Transverse colon (tissue), 4 donors: ENCODE results near the gene TMEM119. TPM values are rescaled to one million over a fixed set of nuclear protein-coding genes. Genes with fewer than 3 reads are reported as not detected.
"Not testable (repeated sequence)": the region's sequence is repeated elsewhere in the genome, so short reads cannot be mapped to it uniquely, and the experiment has no call there.

Experiments
- DNase-seq: peaks from one replicate; pipeline ENCODE4 v3.0.0-alpha.2; 2019
- H3K27ac ChIP-seq, 4 donors: fragments of 200-600 bp; sonication (generic); 2 replicates each; pipeline ENCODE4 v1.5.1; 2016 to 2018; ENCODE audit warnings: inconsistent platforms in 4 of 4
- H3K27me3 ChIP-seq: fragments of 200-600 bp; sonication (generic); 2 replicates; pipeline ENCODE4 v1.5.1; 2017; ENCODE audit warnings: inconsistent platforms
- H3K36me3 ChIP-seq, 4 donors: fragments of 200-600 bp; sonication (generic); 2 replicates each; pipeline ENCODE4 v1.5.1; 2017 to 2019; ENCODE audit warnings: inconsistent platforms in 4 of 4
- H3K4me1 ChIP-seq, 4 donors: fragments of 200-600 bp; sonication (generic); 2 replicates each; pipeline ENCODE4 v1.5.1; 2017 to 2020; ENCODE audit warnings: inconsistent platforms in 4 of 4
- H3K4me3 ChIP-seq, 4 donors: fragments of 200-600 bp; sonication (generic); 1 replicate in 1 of 4; 2 replicates in 3 of 4; pipeline versions ENCODE4 v1.5.1 to v1.6.1; 2017 to 2019; ENCODE audit warnings: inconsistent platforms in 4 of 4
- H3K9me3 ChIP-seq, 2 donors: fragments of 200-600 bp; sonication (generic); 2 replicates each; pipeline ENCODE4 v1.5.1; 2017 to 2019; ENCODE audit warnings: inconsistent platforms in 2 of 2
- CTCF ChIP-seq, 5 experiments: fragments of 200-600 bp in 3 of 5; fragments of 450-650 bp in 2 of 5; sonication (generic) in 3 of 5; IDR thresholded peaks; 1 replicate in 2 of 5; 2 replicates in 3 of 5; pipeline ENCODE4 v1.5.1; 2016 to 2017; ENCODE audit warnings: antibody characterized with exemption in 5 of 5, inconsistent platforms in 3 of 5, mild to moderate bottlenecking in 2 of 5, moderate library complexity in 1 of 5
- EP300 ChIP-seq: sonication (generic); formaldehyde crosslinking; IDR thresholded peaks from one replicate; pipeline ENCODE4 v1.6.1; 2017; ENCODE audit warnings: antibody characterized with exemption, low read depth
- POLR2A ChIP-seq: fragments of 450-650 bp; IDR thresholded peaks from one replicate; pipeline ENCODE4 v1.6.1; 2016; ENCODE audit warnings: antibody characterized with exemption, mild to moderate bottlenecking, moderate library complexity
- POLR2AphosphoS5 ChIP-seq, 3 donors: sonication (generic); formaldehyde crosslinking; IDR thresholded peaks; one replicate each; pipeline ENCODE4 v1.6.1; 2016; ENCODE audit warnings: antibody characterized with exemption in 3 of 3
- WGBS, 2 donors: methylation state at CpG; one replicate each; pipeline ENCODE4 v1.1.5; 2018; ENCODE audit warnings: low coverage in 1 of 2; 5-methylcytosine and 5-hydroxymethylcytosine counted together
- in situ Hi-C, 4 donors: fragments of 200-750 bp; cut with MboI; loops; one replicate each; pipeline versions ENCODE4 v1.15.0 to v1.15.1; 2017; ENCODE audit warnings: low sequenced_read_pairs in 3 of 4, low pct_ligation_motif_present in 1 of 4, low pct_unique_long_range_greater_than_20kb in 1 of 4
- intact Hi-C: fragments of 100-400 bp; cut with DNase I; formaldehyde crosslinking; loops from one replicate; pipeline ENCODE4 v1.15.1; 2023; ENCODE audit warnings: low total_unique reads
- total RNA-seq, 4 donors: library from RNA; depleted of rRNA; stranded (reverse); fragments of >200 nt; gene quantifications; one replicate each; pipeline ENCODE4 v1.1.0, GENCODE V29; 2016

TMEM119 gene
- total RNA-seq, 4 donors from 2014 or later = 3.3 to 18.3 (median 9.7) TPM

GRCh38 chr12:108622421-108622820, 24.5 kb upstream of the TMEM119 start:
- Histone ChIP-seq H3K4me1 (peaks cover 0 to 15% (median 0%) of the 10 kb centered on the region in 4 donors), H3K27me3 (no peaks in the 10 kb centered on the region), H3K36me3 (no peaks in the 10 kb centered on the region), H3K9me3 (no peaks in the 10 kb centered on the region), H3K4me3 (no peak overlapping the region), H3K27ac (peak overlapping the region in 1 of 4 donors; percentile 3)
- TF ChIP-seq EP300 (no peak), CTCF (IDR thresholded peaks at IDR 0.05) (no peak), POLR2AphosphoS5 (IDR thresholded peaks at IDR 0.05) (no peak), POLR2A (no peak)
- 27 to 50% methylated on average over 3 to 4 of the region's 4 CpGs for WGBS, 2 donors
- intact Hi-C loops (no loop called here), in situ Hi-C loops (no loop called here)
- DNase-seq = no peak

GRCh38 chr12:108621161-108621560, 23.3 kb upstream of the TMEM119 start:
- 81 to 83% methylated on average over 3 of the region's 3 CpGs for WGBS, 2 donors
- in situ Hi-C loops = no loop called here

GRCh38 chr12:108620236-108620879, 22.5 kb upstream of the TMEM119 start:
- DNase-seq = no peak
- TF ChIP-seq CTCF (IDR thresholded peaks at IDR 0.05) = no peak
- TF ChIP-seq POLR2A = no peak
- Histone ChIP-seq H3K4me1 (peaks cover 0 to 20% (median 0%) of the 10 kb centered on the region in 4 donors), H3K27me3 (no peaks in the 10 kb centered on the region), H3K27ac (no peak overlapping the region), H3K9me3 (no peaks in the 10 kb centered on the region), H3K4me3 (no peak overlapping the region), H3K36me3 (no peaks in the 10 kb centered on the region)
- in situ Hi-C loops (no loop called here), intact Hi-C loops (no loop called here)
- 94 to 95% methylated on average over 8 to 10 of the region's 10 CpGs for WGBS, 2 donors

More at GRCh38 chr12:108621161-108621560, 23.3 kb upstream of the TMEM119 start:
- Histone ChIP-seq H3K36me3 (no peaks in the 10 kb centered on the region), H3K4me3 (no peak overlapping the region), H3K27ac (no peak overlapping the region), H3K9me3 (no peaks in the 10 kb centered on the region), H3K27me3 (no peaks in the 10 kb centered on the region), H3K4me1 (peaks cover 0 to 20% (median 0%) of the 10 kb centered on the region in 4 donors)
- no peak for DNase-seq
- intact Hi-C loops = no loop called here
- TF ChIP-seq EP300 = no peak
- TF ChIP-seq POLR2A = no peak
- TF ChIP-seq CTCF (IDR thresholded peaks at IDR 0.05) = no peak
- TF ChIP-seq POLR2AphosphoS5 (IDR thresholded peaks at IDR 0.05) = no peak

- Histone ChIP-seq H3K27me3 (no peaks in the 10 kb centered on the region), H3K36me3 (no peaks in the 10 kb centered on the region), H3K27ac (no peak overlapping the region), H3K4me1 (peaks cover 0 to 20% (median 0%) of the 10 kb centered on the region in 4 donors), H3K4me3 (no peak overlapping the region), H3K9me3 (no peaks in the 10 kb centered on the region)
- intact Hi-C loops = loop anchor here (5.0 to 10.0 kb wide), 2 partner anchors 57 to 335 kb away; partner anchors contain the start of genes ISCU and SART3
- TF ChIP-seq POLR2AphosphoS5 (IDR thresholded peaks at IDR 0.05) (no peak), CTCF (IDR thresholded peaks at IDR 0.05) (no peak)
- 63 to 78% methylated on average over 9 to 14 of the region's 14 CpGs for WGBS, 2 donors
- no peak for DNase-seq
- in situ Hi-C loops = loop anchor here in 3 of 4 donors (5.0 to 10.0 kb wide), 2 partner anchors 52 to 55 kb away; partner anchors contain the start of genes ISCU (in 1 of the 3) and SART3 (in 1 of the 3)
Observed at GRCh38 chr12:108619369-108620160, 21.7 kb upstream of the TMEM119 start.

GRCh38 chr12:108618953-108619274, 21.0 kb upstream of the TMEM119 start:
- not testable (repeated sequence) for H3K9me3 ChIP-seq, H3K36me3 ChIP-seq, H3K27me3 ChIP-seq, H3K27ac ChIP-seq, DNase-seq, H3K4me3 ChIP-seq
- intact Hi-C loops (loop anchor here (5.0 to 10.0 kb wide), 2 partner anchors 57 to 336 kb away; partner anchors contain the start of genes ISCU and SART3), in situ Hi-C loops (loop anchor here in 3 of 4 donors (5.0 to 10.0 kb wide), 2 partner anchors 52 to 54 kb away; partner anchors contain the start of genes ISCU (in 1 of the 3) and SART3 (in 1 of the 3))
- H3K4me1 ChIP-seq = peaks cover 0 to 20% (median 0%) of the 10 kb centered on the region in 4 donors
- WGBS, 2 donors = 96 to 100% methylated on average over 1 to 4 of the region's 4 CpGs
